Caco-2 (cell line): Measurements from ENCODE around the gene RBBP6. TPM values are rescaled to one million over a fixed set of nuclear protein-coding genes. Genes with fewer than 3 reads are reported as not detected.
A peak's percentile ranks its signal among the peaks of the same experiment; 100 is the strongest.

ENCODE experiments used
- Bru-seq: library from RNA; stranded (reverse); fragments of 400-500 nt; gene quantifications from one replicate; lab custom pipeline; 2021; lab: Mats Ljungman, UMichigan
- BruChase-seq, 2 experiments: library from RNA; stranded (reverse); fragments of 400-500 nt; gene quantifications; one replicate each; lab custom pipeline; 2021; lab: Mats Ljungman, UMichigan
- BruUV-seq: library from RNA; stranded (reverse); fragments of 400-500 nt; replicated peaks from 2 replicates; lab custom pipeline; 2021; lab: Mats Ljungman, UMichigan
- CTCF ChIA-PET: fragments of 300-600 bp; sonication (Branson Sonifier 250); formaldehyde crosslinking; loops from one replicate; lab custom pipeline; 2022; ENCODE audit warnings: antibody characterized with exemption; lab: Charles Lee
- POLR2A ChIA-PET: fragments of 300-600 bp; sonication (Branson Sonifier 250); formaldehyde crosslinking; loops from one replicate; lab custom pipeline; 2022; ENCODE audit warnings: antibody characterized with exemption; lab: Charles Lee
- DNase-seq, 2 experiments: peaks; one replicate each; pipeline versions ENCODE4 v3.0.0 to v3.0.0-alpha.2; 2020 to 2022
- H3K27me3 ChIP-seq: replicated peaks from 2 replicates; pipeline ENCODE4 v1.6.0; 2011; ENCODE audit warnings: low read length; ENCODE audit not compliant: control insufficient read depth, insufficient read depth
- H3K36me3 ChIP-seq: 2 replicates; pipeline ENCODE4 v1.5.1; 2011; ENCODE audit warnings: low read length; ENCODE audit not compliant: control insufficient read depth, insufficient read depth
- H3K4me1 ChIP-seq: fragments of 250-450 bp; sonication (Bioruptor Pico); 2 replicates; pipeline ENCODE4 v1.5.1; 2020; ENCODE audit warnings: mild to moderate bottlenecking
- H3K4me3 ChIP-seq: 2 replicates; pipeline ENCODE4 v1.5.1; 2011; ENCODE audit warnings: low read depth, mild to moderate bottlenecking, control low read depth, low read length
- H3K9me3 ChIP-seq: fragments of 250-450 bp; sonication (Bioruptor Pico); 2 replicates; pipeline ENCODE4 v1.5.1; 2020; ENCODE audit warnings: mild to moderate bottlenecking, moderate library complexity
- H3K27ac Mint-ChIP-seq: one replicate; pipeline ENCODE4 v1.8.0; 2022; ENCODE audit warnings: mixed read lengths; ENCODE audit not compliant: unreplicated experiment
- H3K27me3 Mint-ChIP-seq: one replicate; pipeline ENCODE4 v1.8.0; 2022; ENCODE audit warnings: mixed read lengths; ENCODE audit not compliant: insufficient read depth, unreplicated experiment
- H3K36me3 Mint-ChIP-seq: one replicate; pipeline ENCODE4 v1.8.0; 2022; ENCODE audit warnings: mild to moderate bottlenecking, mixed read lengths; ENCODE audit not compliant: insufficient read depth, unreplicated experiment
- H3K4me1 Mint-ChIP-seq: one replicate; pipeline ENCODE4 v1.8.0; 2022; ENCODE audit warnings: low read depth, mixed read lengths; ENCODE audit not compliant: unreplicated experiment
- H3K4me3 Mint-ChIP-seq: one replicate; pipeline ENCODE4 v1.8.0; 2022; ENCODE audit warnings: mild to moderate bottlenecking, moderate library complexity, mixed read lengths; ENCODE audit not compliant: unreplicated experiment
- H3K9me3 Mint-ChIP-seq: one replicate; pipeline ENCODE4 v1.8.0; 2022; ENCODE audit warnings: mixed read lengths; ENCODE audit not compliant: unreplicated experiment
- intact Hi-C: fragments of 100-400 bp; cut with micrococcal nuclease; formaldehyde crosslinking; loops from one replicate; pipeline ENCODE4 v1.10.0; 2022; ENCODE audit not compliant: unreplicated experiment
- long read RNA-seq: library from polyadenylated mRNA; stranded (forward); transcript quantifications from one replicate; pipeline ENCODE4 v2.0.0, GENCODE V29; 2022
- total RNA-seq: library from RNA; stranded (reverse); gene quantifications from 2 replicates; pipeline ENCODE4 v1.2.3, GENCODE V29; 2022
- TF ChIP-seq, protein P1 (sequence below), 2 experiments: fragments of 200-600 bp in 1 of 2; IDR thresholded peaks; 1 replicate in 1 of 2; 2 replicates in 1 of 2; pipeline versions ENCODE4 v1.5.1 to v1.8.0; 2011 to 2022; ENCODE audit warnings: antibody characterized with exemption in 1 of 2, control low read depth in 1 of 2, inconsistent platforms in 1 of 2, low read depth in 1 of 2, low read length in 1 of 2, mild to moderate bottlenecking in 1 of 2, moderate library complexity in 1 of 2; ENCODE audit not compliant: insufficient read depth in 1 of 2, severe bottlenecking in 1 of 2, unreplicated experiment in 1 of 2

The RBBP6 gene, protein sequence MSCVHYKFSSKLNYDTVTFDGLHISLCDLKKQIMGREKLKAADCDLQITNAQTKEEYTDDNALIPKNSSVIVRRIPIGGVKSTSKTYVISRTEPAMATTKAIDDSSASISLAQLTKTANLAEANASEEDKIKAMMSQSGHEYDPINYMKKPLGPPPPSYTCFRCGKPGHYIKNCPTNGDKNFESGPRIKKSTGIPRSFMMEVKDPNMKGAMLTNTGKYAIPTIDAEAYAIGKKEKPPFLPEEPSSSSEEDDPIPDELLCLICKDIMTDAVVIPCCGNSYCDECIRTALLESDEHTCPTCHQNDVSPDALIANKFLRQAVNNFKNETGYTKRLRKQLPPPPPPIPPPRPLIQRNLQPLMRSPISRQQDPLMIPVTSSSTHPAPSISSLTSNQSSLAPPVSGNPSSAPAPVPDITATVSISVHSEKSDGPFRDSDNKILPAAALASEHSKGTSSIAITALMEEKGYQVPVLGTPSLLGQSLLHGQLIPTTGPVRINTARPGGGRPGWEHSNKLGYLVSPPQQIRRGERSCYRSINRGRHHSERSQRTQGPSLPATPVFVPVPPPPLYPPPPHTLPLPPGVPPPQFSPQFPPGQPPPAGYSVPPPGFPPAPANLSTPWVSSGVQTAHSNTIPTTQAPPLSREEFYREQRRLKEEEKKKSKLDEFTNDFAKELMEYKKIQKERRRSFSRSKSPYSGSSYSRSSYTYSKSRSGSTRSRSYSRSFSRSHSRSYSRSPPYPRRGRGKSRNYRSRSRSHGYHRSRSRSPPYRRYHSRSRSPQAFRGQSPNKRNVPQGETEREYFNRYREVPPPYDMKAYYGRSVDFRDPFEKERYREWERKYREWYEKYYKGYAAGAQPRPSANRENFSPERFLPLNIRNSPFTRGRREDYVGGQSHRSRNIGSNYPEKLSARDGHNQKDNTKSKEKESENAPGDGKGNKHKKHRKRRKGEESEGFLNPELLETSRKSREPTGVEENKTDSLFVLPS (N-terminal part only)
- total RNA-seq (38.7 and 42.2 TPM in 2 replicates), Bru-seq, nascent RNA (percentile 96 among the genes with signal in this experiment), BruChase-seq, experiment 1, labeled RNA remaining after a 2-hour chase (percentile 96 among the genes with signal in this experiment), BruChase-seq, experiment 2, labeled RNA remaining after a 6-hour chase (percentile 87 among the genes with signal in this experiment)
- long read RNA-seq, full-length matches to known transcripts, result 3 of 24 reads
- long read RNA-seq, partial matches to known transcripts, result 17 of 24 reads
- long read RNA-seq, other reads (novel, unspliced or antisense), result 4 of 24 reads

DNA sequence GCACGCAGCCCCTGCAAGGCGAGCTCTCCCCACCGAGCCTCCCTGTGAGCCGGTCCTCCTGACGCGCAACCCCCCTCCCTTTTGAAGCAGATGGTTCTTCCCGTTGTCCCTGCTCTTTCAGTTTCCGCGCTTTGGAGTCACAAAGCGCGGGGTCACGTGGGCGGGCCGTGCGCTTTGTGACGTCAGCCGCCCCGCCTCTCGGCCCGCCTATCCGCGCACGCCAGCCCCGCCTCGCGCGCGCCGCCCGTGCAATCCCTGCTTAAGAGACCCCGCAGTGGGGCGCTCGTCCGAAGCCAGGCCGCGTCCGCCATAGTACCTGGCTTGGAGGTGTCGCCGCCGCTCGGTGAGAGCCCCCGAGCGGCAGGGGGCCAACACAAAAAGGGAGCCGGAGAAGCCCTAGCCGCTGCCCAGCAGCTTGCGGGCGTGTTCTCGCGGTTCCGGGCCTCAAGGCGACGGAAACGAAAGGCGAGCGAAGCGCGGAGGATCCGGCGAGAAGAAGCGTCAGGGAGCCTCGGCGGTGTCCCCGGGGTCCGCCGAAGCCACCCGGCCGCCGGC, at the start of gene RBBP6:
TSS of gene RBBP6 (plus strand) at position 272 of the 555 bp plus-strand sequence. CDS start 1,061 bp downstream, outside the sequence.
- no TSS peak for BruUV-seq
- H3K27me3 ChIP-seq, result no peaks in the 10 kb centered on the region
- TF ChIP-seq, protein P1, sequence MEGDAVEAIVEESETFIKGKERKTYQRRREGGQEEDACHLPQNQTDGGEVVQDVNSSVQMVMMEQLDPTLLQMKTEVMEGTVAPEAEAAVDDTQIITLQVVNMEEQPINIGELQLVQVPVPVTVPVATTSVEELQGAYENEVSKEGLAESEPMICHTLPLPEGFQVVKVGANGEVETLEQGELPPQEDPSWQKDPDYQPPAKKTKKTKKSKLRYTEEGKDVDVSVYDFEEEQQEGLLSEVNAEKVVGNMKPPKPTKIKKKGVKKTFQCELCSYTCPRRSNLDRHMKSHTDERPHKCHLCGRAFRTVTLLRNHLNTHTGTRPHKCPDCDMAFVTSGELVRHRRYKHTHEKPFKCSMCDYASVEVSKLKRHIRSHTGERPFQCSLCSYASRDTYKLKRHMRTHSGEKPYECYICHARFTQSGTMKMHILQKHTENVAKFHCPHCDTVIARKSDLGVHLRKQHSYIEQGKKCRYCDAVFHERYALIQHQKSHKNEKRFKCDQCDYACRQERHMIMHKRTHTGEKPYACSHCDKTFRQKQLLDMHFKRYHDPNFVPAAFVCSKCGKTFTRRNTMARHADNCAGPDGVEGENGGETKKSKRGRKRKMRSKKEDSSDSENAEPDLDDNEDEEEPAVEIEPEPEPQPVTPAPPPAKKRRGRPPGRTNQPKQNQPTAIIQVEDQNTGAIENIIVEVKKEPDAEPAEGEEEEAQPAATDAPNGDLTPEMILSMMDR (IDR thresholded peaks at IDR 0.05; ENCODE audit: insufficient read depth in 1 of 2, low read depth in 1 of 2, low read length in 1 of 2, severe bottlenecking in 1 of 2, unreplicated experiment in 1 of 2), result peak in 1 of 2 experiments; percentile 25
- Mint-ChIP-seq H3K4me1 (peaks cover 8% of the 10 kb centered on the region), H3K36me3 (peaks cover 18% of the 10 kb centered on the region), H3K27ac (peak within 1 kb of the TSS; percentile 100), H3K27me3 (no peaks in the 10 kb centered on the region), H3K9me3 (no peaks in the 10 kb centered on the region), H3K4me3 (peak within 1 kb of the TSS; percentile 98)
- intact Hi-C loops, result loop anchor here (1.0 to 5.0 kb wide), 2 partner anchors 22 to 862 kb away; partner anchors contain the start of gene PLK1
- H3K36me3 ChIP-seq, result no peaks in the 10 kb centered on the region
- no peaks in the 10 kb centered on the region for H3K9me3 ChIP-seq
- peaks cover 6% of the 10 kb centered on the region; the same call in 1 of the 2 replicates for H3K4me1 ChIP-seq
- POLR2A ChIA-PET, result interaction anchor here (1.1 kb wide), 1 partner anchor 13 kb away, joined by 3 read pairs; no protein-coding TSS in a partner anchor
- peak within 1 kb of the TSS; percentile 94 for H3K4me3 ChIP-seq
- peak; percentile 90 to 95 for DNase-seq
- CTCF ChIA-PET, result interaction anchor here (1.2 kb wide), 1 partner anchor 22 kb away, joined by 5 read pairs; no protein-coding TSS in a partner anchor

DNA sequence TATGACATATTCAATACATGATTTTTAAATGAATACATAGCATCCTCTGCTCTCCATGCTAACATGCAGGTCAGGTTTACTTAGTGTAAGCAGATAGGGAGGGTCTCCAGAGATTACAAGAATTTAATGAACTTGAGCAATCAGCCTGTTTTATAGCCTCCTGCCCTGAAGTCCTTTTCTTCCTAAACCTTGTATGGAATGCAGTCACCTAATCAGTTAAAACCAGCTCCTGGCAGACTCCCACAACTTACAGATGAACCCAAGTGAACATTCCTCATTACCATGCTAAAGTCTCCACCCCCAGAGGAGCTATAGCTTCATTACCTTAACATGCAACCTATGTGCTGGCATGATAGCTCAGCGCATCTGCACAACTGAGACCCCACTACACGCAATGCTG, 48.5 kb upstream of the RBBP6 start:
- ChIA-PET POLR2A (no interaction called here), CTCF (no interaction called here)
- no TSS peak for BruUV-seq
- no peaks in the 10 kb centered on the region for H3K4me1 Mint-ChIP-seq
- no peaks in the 10 kb centered on the region for H3K4me1 ChIP-seq
- no peak overlapping the region for H3K4me3 Mint-ChIP-seq
- TF ChIP-seq, protein P1 (IDR thresholded peaks at IDR 0.05; ENCODE audit: insufficient read depth in 1 of 2, low read depth in 1 of 2, low read length in 1 of 2, severe bottlenecking in 1 of 2, unreplicated experiment in 1 of 2), result no peak
- intact Hi-C loops, result no loop called here
- H3K27me3 ChIP-seq, result no peaks in the 10 kb centered on the region; the same call in 1 of the 2 replicates
- H3K4me3 ChIP-seq, result no peak overlapping the region
- H3K9me3 Mint-ChIP-seq, result peaks cover 20% of the 10 kb centered on the region
- DNase-seq, result no peak
- no peak overlapping the region for H3K27ac Mint-ChIP-seq
- no peaks in the 10 kb centered on the region for H3K36me3 ChIP-seq
- peaks cover 11% of the 10 kb centered on the region for H3K27me3 Mint-ChIP-seq
- no peaks in the 10 kb centered on the region for H3K9me3 ChIP-seq
- no peaks in the 10 kb centered on the region for H3K36me3 Mint-ChIP-seq
